GM12875 (cell line): ENCODE data around the gene ARHGDIA.

Experiments used
- H3K4me3 ChIP-seq: one replicate; pipeline ENCODE4 v1.5.1; 2011; ENCODE audit warnings: low read depth, low read length, control low read depth
- TF ChIP-seq, protein P1 (sequence below): IDR thresholded peaks from 2 replicates; pipeline ENCODE4 v1.5.1; 2011; ENCODE audit warnings: low read depth, mild to moderate bottlenecking, control low read depth, inconsistent platforms, low read length, moderate library complexity, borderline replicate concordance; ENCODE audit not compliant: insufficient read depth

Gene ARHGDIA

GRCh38 chr17:81904600-81905423 lies 33.7 kb upstream of the ARHGDIA start:
- H3K4me3 ChIP-seq = no peak overlapping the region
- TF ChIP-seq, protein P1, sequence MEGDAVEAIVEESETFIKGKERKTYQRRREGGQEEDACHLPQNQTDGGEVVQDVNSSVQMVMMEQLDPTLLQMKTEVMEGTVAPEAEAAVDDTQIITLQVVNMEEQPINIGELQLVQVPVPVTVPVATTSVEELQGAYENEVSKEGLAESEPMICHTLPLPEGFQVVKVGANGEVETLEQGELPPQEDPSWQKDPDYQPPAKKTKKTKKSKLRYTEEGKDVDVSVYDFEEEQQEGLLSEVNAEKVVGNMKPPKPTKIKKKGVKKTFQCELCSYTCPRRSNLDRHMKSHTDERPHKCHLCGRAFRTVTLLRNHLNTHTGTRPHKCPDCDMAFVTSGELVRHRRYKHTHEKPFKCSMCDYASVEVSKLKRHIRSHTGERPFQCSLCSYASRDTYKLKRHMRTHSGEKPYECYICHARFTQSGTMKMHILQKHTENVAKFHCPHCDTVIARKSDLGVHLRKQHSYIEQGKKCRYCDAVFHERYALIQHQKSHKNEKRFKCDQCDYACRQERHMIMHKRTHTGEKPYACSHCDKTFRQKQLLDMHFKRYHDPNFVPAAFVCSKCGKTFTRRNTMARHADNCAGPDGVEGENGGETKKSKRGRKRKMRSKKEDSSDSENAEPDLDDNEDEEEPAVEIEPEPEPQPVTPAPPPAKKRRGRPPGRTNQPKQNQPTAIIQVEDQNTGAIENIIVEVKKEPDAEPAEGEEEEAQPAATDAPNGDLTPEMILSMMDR = no peak

DNA sequence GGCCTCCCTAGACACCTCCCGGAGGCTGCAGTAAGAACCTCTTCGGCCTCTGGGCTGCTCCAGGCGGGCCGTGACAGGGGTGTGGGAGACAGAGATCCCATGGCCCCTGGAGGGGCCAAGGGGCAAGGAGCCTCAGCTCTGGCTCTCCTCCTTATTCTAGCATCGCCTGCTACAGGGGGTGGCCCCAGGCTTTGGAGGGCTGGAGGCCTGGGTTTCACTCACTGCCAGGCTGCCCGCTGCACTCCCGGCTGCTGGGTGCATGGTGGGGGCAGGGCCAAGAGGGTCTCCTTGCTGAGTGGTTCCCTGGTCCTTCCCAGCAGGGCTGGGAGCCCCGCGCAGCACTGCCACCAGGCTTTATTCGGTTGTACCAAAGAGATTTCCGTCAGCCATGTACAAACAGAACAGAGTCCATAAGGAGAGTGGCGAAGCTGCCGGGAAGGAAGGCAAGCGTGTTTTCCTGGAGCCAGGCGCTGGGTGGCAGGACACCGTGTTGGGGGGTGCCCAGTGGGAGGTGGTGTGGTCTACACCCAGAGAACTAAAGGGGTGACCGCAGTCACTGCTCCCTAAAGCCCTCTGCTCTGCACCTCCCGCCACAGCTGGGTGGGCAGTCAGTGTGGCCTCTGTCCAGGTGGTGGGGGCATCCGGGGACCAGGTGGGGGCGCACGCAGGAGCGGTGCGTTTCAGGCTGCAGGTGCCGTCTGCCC lies 32.9 kb upstream of the ARHGDIA start:
- no peak overlapping the region for H3K4me3 ChIP-seq
- TF ChIP-seq, protein P1 = no peak

DNA sequence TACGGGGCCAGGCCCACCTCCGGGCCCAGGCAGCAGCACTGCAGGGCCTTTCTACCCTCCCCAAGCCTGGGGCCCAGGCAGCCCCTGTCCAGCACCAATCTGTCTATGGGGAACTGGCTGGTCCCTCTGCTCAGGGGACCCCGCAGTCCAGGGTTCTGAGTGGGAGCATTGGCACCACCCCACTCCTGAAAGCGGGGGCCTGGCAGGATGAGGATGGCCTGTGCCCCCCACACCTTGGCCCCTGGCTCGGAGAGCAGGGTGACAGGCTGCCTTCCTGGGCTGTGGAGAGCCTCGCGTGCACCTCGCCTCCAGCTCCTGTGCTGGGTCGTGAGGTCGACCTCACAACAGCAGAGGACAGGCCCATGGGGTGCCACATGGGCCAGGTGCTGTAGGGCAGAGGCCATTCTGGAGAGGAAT lies 32.3 kb upstream of the ARHGDIA start:
- TF ChIP-seq, protein P1 = no peak
- H3K4me3 ChIP-seq = no peak overlapping the region

- TF ChIP-seq, protein P1 = no peak
- no peak overlapping the region for H3K4me3 ChIP-seq
Observed at GRCh38 chr17:81902653-81903414, 31.7 kb upstream of the ARHGDIA start.

- no peak within 1 kb of the TSS for H3K4me3 ChIP-seq
- TF ChIP-seq, protein P1 = no peak
Observed at GRCh38 chr17:81902023-81902652, 31.0 kb upstream of the ARHGDIA start, which contains the start of gene NPB. NPB (plus strand) TSS chr17:81902238; CDS start chr17:81902278, 40 bp downstream.

- H3K4me3 ChIP-seq = no peak overlapping the region
- TF ChIP-seq, protein P1 = no peak
Observed at GRCh38 chr17:81901167-81902022, 30.3 kb upstream of the ARHGDIA start.
